AG08395 (cell line): ENCODE results near the gene GPR84.

Experiments used
- DNase-seq: peaks from one replicate; pipeline ENCODE4 v3.0.0; 2012; ENCODE audit warnings: mixed read lengths, low spot score

The GPR84 gene

DNA sequence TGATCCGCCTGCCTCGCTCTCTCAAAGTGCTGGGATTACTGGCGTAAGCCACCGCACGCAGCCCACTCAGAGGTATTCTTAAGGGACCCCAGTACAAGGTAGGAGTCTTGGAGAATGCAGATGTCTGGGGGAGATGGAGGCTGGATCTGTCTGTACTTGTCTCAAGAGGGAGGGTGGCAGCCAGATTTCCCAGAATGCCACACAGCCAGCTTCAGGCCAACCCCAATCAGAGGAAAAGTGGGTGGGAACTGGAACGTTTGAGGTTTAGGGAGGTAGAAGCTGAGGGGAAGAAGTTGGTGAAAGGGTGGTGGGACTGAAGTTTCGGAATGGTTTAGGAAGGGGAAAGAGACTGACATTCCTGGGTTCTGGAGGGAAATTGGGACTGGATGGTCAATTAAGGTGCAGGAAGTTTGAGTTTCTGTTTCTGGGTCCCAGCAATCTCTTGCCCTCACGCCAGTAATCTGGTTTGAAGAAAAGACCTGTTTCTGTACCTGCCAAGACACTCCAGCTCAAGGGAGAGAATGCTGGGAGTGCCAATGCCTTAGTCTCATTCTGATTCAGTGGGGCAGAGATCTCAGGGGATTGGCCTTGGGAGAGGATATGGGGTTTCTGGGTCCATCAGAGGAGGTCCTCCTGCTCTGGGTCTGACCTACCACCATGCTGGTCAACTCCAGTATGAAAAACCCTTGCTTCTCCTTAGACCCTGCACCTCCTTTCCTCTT is 28.4 kb upstream of the GPR84 start:
- DNase-seq, result no peak

DNA sequence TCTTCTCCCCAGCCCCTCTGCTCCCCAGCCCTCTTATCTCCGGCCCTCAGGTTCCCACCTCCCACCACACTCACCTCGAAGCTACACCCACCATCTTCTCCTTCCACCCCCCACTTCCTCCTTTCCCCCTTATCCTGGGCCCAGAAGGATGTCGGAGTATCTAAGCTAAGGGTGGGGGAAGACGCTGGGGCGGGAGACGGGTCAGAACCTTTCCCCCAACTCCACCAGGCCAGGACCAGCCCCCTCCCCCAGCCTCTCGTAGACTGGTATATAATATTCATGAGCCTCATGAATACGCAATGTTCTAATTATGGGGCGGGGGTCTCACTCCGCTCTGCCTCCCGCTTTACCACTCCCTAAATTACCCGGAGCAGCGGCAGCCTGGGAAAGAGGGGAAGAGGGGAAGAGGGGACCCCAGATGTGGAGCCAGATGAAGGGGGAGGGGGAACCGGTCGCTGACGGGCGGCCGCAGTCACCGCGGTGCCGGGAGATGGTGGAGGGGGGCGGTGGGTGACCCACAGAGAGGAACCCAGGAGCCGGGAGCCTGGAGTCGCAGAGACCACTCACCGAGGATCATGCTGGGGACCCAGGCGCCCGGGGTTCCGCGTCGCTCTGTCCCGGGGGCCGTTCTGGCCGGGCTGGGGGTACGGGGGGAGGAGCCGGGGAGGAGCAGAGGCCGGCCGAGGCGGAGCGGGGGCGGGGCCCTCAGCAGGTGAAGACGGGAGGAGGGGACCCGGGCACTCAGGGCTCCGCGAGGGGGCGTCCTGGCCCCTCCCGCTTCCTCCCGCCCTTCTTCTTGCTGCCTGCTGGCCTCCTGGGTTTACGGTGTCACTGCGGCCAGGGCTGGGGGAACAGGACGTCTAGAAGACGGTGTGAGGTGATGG is 26.6 kb upstream of the GPR84 start:
- no peak for DNase-seq

DNA sequence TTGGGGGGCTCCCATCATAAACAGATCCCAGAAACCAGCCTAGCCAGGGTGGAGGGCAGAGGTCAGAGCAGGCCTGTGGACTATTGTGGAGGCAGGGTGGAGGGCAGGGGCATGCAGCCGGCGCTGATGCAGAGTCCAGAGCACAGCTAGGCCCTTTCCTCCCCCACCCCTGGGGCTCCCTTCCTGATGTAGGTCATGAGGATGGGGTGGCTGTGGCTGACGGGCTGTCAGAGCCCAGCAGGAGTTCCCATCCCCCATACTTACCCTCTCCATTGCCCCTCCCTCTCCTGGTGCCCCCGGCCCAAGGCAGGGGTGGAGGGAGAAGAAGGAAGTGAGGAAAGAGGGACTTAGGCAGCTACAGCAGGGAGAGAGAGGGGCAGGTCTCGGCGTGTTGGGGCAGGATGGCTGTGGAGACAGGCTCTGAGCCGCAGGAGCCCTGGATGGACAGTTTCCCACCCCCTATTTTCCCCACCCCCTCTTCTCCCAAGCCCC is 25.9 kb upstream of the GPR84 start:
- no peak for DNase-seq

DNA sequence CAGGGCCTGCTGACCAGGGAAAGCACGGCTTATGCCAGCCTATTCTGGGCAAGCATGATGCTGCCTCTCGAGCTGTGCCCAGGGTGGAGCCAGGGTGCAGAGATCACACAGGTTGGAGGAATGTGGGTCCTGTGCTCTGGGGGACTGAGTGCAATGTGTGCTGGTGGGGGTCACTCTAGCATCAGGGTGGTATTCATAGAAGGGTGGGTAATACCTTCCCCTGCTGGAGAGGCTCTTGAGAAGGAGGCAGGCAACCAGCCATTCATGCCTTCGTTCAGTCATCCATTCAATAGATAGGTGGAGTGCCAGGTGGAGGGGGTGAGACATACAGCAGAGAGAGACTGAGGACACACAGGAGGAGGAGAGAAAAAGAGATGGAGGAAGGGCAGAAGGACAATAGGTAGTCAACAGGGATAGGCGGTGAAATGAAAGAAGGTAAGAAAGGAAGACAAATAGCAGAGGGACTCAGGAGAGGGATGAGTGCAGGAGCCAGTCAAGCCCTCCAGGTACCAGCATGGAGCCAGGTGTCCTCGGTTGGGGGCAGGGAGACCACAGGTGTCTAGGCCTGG is 25.4 kb upstream of the GPR84 start:
- no peak for DNase-seq

DNA sequence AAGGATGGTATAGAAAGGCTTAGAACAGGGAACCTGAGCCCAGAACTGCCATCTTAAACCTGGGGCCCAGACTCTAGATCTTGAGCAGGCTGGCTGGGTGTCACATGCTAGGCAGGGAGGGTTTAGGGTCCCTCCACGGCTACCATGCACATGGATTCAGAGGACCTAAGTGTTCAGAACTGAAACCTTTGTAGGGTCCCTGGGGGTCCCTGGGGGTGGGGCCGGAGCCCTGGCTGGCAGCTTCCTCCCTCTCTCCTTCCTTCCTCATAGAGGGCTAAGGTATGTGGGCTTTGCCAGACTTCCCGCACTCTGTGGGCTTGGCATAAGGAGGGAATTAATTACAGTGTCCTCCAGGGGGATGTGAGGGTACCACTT is 24.8 kb upstream of the GPR84 start:
- no peak for DNase-seq

DNA sequence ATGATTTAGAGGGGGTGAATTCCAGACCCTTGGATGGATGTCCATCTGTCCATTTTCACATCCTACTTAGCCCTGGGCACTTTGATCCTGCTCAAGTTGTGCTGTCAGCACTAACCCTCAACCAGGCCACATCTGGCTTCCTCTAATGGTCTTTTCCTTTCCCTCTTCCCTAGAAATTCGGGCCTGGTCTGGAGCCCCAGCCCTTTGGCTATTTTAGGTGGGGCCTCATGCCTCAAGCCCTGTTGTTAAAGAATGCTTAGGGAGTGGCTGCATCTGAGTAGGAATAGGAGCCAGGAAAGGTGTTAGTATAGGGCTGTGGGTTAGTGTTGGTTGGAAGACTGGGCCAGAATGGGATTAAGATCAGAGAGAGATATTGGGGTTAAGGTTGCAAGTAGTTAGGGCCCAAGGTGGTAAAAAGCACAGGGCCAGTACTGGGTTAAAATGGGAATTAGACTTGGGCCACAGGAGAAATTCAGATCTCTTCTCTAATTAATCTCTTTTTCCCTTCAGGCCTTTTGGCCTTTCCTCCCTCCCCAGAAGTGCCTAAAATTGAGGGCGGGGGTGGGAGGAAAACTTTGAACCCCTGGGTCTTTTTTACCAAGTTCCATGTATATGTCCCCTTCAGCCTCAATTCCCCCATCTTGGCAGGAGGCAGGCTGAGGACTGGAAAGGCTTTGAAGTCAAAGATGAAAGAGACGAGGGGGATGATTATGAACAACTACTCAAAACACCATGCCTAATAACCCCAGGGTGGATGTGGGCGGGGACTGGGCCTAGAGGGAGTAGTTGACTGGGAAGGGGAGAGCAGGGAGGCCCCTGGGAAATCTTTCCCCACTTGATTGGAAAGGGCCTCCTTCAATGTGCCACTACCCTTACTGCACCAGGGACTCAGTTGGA is 24.2 kb upstream of the GPR84 start:
- no peak for DNase-seq

DNA sequence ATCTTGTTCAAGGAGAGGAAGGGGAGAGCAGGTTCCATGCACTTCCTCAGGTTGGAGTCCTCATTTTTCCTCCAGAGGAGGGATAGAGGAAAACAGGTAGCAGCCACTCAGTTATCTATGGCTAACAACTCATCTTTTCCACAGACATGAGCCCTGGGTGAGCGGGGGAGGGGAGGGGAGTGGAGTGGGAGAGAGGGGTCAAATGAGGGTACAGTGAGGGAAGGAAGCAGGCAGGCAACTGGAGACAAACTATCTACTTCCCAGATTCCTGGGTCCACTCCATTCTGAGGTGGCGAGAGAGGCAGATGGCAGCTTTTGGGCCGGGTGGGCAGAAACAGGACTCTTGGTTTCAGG is 22.8 kb upstream of the GPR84 start:
- no peak for DNase-seq

DNA sequence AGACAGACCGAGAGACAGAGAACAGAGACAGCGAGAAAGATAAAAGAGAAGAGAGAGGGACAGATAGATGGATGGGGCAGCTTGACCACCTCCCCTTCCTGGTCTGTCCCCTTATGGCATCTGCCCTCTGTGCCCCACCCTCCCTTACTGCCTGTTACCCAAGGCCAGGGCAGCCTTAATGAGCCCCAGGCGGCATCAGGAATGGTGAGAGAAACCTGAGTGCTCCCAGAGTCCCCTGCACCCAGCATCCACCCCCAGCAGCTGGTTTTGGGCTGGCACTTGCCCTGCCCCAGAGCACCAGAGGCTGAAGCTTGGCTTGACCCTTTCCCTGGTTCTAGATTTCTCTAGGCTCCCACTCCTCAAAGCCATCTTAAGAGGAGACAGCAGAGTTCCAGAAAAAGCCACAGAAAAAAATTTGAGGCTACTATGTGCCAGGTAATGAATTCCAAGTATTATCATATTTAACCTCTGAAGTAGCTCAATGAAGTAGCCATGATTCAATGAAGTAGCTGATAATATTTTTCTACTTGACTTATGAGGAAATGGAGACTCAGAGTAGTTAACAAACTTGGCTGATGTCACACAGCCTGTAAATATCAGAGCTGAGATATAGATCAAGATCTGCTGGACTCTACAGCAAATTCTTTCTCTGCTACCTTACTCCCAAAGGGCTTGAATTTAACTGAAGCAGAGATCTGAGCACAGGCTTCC is 22.3 kb upstream of the GPR84 start:
- DNase-seq, result no peak

DNA sequence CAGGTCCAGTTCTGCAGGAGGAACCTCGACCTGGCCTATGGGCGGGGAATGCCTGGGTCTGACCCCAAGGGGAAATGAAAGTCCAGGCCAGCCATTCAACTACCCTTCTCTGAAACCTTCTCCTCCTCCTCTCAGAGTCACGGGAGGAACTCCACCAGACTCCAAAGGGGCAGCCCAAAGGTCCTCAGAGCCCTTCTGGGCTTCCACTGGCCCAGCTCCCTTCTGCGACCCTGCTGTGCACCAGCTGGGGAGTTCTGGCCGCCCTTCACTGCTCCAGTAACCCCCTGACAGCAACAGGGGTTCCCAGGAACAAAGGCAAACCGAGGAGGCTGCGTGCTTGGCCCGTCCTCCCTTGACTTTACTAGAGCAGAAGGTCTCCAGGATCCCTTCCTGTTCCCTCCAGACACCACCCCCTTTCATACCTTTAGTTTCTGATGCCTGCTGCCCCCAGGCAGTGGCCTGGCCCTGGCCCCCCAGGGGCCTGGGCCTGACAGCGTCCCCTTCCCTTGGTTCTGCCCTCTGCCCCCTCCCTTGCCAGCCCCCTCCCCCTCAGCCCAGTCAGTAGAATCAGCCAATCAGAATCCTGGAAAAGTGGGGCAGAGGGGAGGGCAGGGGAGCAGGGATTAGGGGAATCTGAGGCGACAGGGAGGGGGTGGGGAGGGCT is 21.1 kb upstream of the GPR84 start:
- DNase-seq, result no peak

DNA sequence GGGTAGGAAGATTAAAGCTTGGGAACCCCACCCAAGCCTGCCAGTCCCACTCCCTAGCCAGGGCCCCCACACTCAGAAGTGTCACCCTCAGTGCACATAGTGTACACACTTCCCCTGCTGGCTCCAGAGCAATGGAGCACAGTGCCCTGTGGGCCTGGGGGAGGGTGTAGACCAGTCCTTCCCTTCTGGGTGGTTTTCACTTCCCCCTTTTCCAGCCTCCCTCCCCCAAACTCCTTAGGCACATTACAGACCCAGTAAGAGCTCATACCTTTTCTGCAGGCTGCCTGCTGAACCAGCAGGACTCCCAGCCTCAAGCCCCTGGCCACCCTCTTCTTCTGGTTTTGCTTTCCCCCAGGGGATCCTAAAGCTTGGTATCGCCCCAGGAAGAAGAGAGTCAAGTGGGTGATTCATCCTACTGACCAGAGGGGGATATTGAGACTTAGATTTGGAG is 20.3 kb upstream of the GPR84 start, which contains the start of gene ZNF385A:
ZNF385A (minus strand) TSS at position 143 of the 451 bp plus-strand sequence. CDS start 219 bp downstream, outside the sequence.
- no peak for DNase-seq

DNA sequence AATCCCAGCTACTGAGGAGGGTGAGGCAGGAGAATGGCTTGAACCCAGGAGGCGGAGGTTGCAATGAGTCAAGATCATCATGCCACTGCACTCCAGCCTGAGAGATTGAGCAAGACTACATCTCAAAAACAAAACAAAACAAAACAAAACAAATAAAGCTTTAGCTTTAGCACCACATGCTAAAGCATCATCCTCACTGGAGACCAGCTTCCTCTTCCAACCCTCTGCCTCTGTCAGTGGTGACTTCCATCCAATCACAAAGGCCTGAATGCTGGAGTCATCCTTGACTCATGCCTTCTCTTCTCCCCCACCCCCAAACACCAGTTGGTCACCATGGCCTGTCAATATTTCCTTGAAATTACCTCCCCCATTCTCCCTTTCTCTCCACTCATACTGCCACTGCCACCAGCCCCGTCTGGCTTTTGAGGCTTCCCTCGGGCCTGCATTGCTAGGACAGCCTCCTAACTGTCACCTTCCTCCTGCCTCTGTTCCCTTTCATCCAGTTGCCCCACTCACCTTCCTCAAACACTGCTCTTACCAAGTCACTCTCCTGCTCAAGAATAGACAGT is 18.8 kb upstream of the GPR84 start:
- DNase-seq, result peak; percentile 95

DNA sequence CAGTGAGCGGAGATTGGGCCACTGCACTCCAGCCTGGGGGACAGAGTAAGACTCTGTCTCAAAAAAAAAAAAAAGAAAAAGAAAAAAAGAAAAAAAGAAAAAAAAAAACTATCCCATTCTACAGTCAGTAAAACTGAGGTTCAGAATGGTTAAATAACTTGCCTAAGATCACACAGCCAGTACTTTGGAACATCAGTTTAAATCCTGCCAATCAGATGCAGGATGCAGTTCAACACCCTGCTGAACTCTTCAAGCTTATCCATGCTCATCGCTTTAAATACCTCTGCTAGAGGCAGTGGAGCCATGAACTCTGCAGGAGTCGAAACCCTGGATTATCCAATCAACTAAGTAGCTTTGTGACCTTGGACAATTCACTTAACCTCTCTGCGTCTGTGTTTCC is 16.9 kb upstream of the GPR84 start:
- no peak for DNase-seq

DNA sequence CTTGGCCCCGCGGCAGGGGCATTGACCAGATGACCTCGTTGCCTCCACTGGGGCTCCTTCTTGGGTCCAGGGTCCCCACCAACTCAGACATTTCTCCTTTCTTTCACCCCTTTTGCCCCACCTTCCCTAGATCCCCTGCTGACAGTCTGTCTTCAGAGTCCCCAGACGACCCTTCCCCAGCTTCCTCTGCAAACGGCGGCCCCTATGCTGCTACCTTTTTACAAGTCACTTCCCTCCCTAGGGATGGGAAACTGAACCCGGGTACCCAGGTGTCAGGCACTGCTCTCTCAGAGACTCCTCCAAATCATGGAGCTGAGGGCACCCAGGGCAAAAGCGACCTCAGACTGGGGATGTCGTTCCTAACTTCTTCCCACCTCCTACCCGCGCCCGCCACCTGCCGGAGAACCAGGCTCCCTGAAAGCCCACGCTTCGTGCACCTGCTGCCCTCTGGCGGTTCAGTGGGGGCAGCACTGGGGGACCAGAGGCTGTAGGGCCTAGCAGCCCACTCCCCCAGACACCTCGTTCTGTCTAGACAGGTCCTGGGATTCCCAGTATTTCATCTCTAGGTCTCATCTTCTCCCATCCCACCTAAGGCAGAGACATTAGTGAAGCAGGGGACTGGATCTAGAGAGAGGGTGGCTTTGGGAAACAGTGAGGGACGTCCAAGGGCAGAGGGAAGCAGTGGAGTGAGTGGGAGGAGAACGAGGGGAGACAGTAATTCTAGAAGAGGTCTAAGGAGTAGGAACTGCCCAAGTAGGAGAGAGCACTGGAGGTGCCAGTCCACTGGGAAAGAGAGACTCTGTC is 15.3 kb upstream of the GPR84 start:
- DNase-seq, result peak; percentile 93

DNA sequence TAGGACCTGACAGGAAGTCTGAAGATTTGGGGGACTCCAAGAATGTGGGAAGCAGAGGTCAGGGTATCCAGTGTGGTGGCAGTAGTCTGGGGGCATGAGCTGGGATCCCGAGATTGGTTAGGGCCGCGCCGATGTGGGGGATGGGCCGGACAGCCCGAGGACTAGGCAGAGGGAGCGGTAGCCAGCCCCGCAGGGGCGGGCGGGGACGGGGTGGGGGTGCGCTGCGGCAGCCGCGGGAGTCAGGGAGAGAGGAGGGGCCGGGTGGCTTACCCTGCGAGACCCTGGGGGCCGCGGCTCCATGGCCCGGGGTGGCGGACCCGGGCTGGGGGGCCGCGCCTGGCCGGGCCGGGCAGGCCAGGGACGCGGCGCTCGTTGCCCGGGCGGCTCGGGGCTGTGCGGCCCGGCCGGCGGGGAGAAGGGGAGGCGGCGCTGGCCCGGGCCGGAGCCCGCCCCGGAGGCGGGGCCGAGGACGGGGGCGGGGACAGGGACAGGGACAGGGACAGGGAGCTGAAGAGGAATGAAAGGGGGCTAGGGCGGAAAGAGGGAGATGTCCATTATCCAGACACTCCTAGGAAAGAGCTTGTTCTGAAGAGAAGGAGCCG is 14.6 kb upstream of the GPR84 start:
- DNase-seq, result peak; percentile 85

DNA sequence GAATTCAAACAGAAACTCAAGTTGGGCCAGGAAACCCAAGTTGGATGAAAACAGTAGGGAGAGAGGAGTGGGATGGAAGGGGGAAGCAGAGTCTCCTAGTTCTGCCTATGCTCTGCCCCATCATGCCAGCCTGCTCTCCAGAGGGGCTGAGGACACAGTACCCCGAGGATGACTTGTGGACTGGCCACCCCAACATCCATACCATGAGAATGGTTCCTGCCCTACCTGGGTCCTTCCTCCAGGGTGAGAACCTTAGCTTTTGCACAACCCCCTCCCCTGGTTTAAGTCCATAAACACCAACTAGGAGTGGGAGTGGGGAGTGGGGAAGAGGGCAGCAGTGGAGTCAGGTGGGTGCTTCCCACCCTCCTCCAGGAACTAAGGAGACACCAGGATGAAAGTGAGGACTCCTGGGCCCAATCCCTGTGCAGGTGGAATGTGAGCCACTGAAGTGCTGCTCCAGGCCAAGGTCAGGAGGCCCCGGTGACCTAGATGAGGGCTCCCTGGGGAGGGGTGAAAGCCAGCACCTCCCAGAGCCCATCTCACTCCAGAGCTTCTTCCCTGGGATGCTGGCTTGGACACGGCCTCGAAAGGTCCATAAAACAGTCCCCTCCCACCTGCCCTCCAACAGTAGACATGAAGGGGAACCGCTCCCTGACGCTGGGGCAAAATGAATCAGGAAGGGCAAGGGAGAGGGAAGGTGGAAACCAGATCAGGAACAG is 13.7 kb upstream of the GPR84 start:
- no peak for DNase-seq

DNA sequence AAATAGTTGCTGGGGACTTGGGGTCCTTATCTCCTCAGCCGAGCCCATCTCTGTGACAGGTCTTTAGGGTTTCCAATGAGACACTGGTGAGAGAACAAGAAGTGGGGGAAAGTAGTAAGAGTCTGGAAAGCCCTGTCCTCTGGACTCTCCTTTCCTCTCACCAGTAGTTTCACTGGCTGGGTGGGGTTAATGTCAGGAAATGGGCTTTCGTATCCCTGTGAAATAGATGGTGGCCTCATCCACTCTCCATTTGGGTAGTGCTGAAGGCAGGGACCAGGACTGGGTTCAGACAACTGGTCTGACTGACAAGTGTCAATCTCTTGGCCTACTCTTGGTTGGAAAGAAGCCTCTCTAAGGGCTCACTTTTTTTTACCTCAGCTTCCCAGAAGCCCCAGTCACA is 12.7 kb upstream of the GPR84 start:
- DNase-seq, result no peak

DNA sequence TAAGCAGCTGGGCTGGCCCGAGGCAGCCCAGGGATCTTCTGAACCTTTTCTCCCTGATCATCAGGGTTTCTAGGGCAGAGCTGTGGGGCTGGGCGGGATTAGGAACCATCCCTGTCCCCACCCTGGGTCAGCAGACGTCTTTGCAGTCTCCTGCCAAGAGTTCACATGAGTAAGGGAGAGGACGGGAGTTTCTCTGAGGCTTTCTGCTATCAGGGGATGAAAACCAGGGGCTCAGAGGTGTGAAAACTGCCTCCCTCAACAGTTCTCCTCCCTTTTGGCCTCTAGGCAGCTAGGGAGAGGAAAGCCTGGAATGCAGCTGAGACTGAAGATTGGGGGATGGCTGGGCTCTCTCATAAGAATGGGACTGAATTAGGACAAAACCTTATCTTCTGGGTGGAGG is 12.3 kb upstream of the GPR84 start:
- DNase-seq, result no peak

DNA sequence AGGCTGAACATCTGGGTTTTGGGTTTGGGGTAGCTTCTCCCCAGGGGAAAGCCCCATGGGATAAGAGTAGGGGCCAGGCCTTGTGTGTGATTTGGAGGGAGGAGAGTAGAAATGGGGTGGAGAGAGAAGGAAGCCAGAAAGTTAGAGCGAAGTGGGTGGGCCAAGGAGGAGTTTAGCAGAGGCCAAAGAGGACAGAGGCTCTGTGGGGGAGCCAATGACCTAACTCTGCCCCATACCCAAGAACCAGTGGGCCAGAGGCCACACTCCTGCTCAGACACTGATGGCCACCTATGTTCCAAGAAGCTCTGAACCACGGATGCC is 10.9 kb upstream of the GPR84 start:
- DNase-seq, result no peak
